HepG2 (cell line): ENCODE results near the gene SLC43A1. TPM values are rescaled to one million over a fixed set of nuclear protein-coding genes. Genes with fewer than 3 reads are reported as not detected.

Experiments used
- CREBL2 ChIP-seq: sonication (generic); formaldehyde crosslinking; IDR thresholded peaks from 2 replicates; pipeline ENCODE4 v1.8.1; 2023; ENCODE audit warnings: missing genetic modification reagents, mild to moderate bottlenecking, borderline replicate concordance
- DMAP1 ChIP-seq: IDR thresholded peaks from 2 replicates; pipeline ENCODE4 v1.6.1; 2016
- FOXK1 ChIP-seq: sonication (generic); formaldehyde crosslinking; IDR thresholded peaks from 2 replicates; pipeline ENCODE4 v1.4.0; 2020; ENCODE audit warnings: low read depth, missing genetic modification reagents, borderline replicate concordance
- GABPB1 ChIP-seq: IDR thresholded peaks from 2 replicates; pipeline ENCODE4 v1.6.1; 2016; ENCODE audit warnings: mild to moderate bottlenecking, missing genetic modification reagents, moderate library complexity, missing compliant biosample characterization
- HNF4G ChIP-seq, 2 experiments: sonication (generic) in 1 of 2; formaldehyde crosslinking in 1 of 2; IDR thresholded peaks; 2 replicates each; pipeline versions ENCODE4 v1.4.0 to v1.6.1; 2011 to 2020; ENCODE audit warnings: borderline replicate concordance in 2 of 2, low read depth in 2 of 2, mild to moderate bottlenecking in 2 of 2, low read length in 1 of 2, missing genetic modification reagents in 1 of 2, moderate library complexity in 1 of 2
- HOXA3 ChIP-seq: sonication (generic); formaldehyde crosslinking; IDR thresholded peaks from 2 replicates; pipeline ENCODE4 v1.5.0; 2020; ENCODE audit warnings: missing genetic modification reagents
- MED1 ChIP-seq: sonication (generic); formaldehyde crosslinking; IDR thresholded peaks from 2 replicates; pipeline ENCODE4 v1.4.0; 2020; ENCODE audit warnings: missing genetic modification reagents
- NAIF1 ChIP-seq: sonication (generic); formaldehyde crosslinking; IDR thresholded peaks from 2 replicates; pipeline ENCODE4 v1.5.0; 2020; ENCODE audit warnings: mild to moderate bottlenecking, missing genetic modification reagents, borderline replicate concordance
- PITX1 ChIP-seq: sonication (generic); formaldehyde crosslinking; IDR thresholded peaks from 2 replicates; pipeline ENCODE4 v1.5.1; 2020; ENCODE audit warnings: mild to moderate bottlenecking, missing genetic modification reagents
- POLR2G ChIP-seq: fragments of 200-400 bp; formaldehyde crosslinking; IDR thresholded peaks from 2 replicates; pipeline ENCODE4 v1.6.1; 2018; ENCODE audit warnings: mild to moderate bottlenecking, low read depth, low read length, moderate library complexity
- RCOR2 ChIP-seq: IDR thresholded peaks from 2 replicates; pipeline ENCODE4 v1.6.1; 2016; ENCODE audit warnings: missing biosample characterization, missing genetic modification reagents
- SMC3 ChIP-seq: IDR thresholded peaks from 2 replicates; pipeline ENCODE4 v1.6.1; 2011; ENCODE audit warnings: low read length, improper control_type of control experiment
- SPEN ChIP-seq: sonication (generic); formaldehyde crosslinking; IDR thresholded peaks from 2 replicates; pipeline ENCODE4 v1.5.1; 2020; ENCODE audit warnings: low read depth, mild to moderate bottlenecking, missing genetic modification reagents
- XRCC5 ChIP-seq: fragments of 200-400 bp; formaldehyde crosslinking; optimal IDR thresholded peaks from 2 replicates; pipeline ENCODE3; 2017; ENCODE audit warnings: mild to moderate bottlenecking, low read length
- YY1 ChIP-seq: IDR thresholded peaks from 2 replicates; pipeline ENCODE4 v1.6.1; 2011; ENCODE audit warnings: low read length, low read depth, moderate library complexity, mild to moderate bottlenecking; ENCODE audit not compliant: insufficient read depth, insufficient replicate concordance
- ZFX ChIP-seq: sonication (generic); formaldehyde crosslinking; IDR thresholded peaks from 2 replicates; pipeline ENCODE4 v1.4.0; 2020; ENCODE audit warnings: mild to moderate bottlenecking, low read depth, missing genetic modification reagents, moderate library complexity
- ZFY ChIP-seq: sonication (generic); formaldehyde crosslinking; IDR thresholded peaks from 2 replicates; pipeline ENCODE4 v1.4.0; 2020; ENCODE audit warnings: missing genetic modification reagents
- ZNF251 ChIP-seq: sonication (generic); formaldehyde crosslinking; IDR thresholded peaks from 2 replicates; pipeline ENCODE4 v1.9.0; 2021; ENCODE audit warnings: mild to moderate bottlenecking, missing genetic modification reagents
- ZNF639 ChIP-seq: conservative IDR thresholded peaks from 2 replicates; pipeline ENCODE4 v1.6.1; 2018; ENCODE audit warnings: missing genetic modification reagents
- ZNF768 ChIP-seq: sonication (generic); formaldehyde crosslinking; IDR thresholded peaks from 2 replicates; pipeline ENCODE4 v1.4.0; 2020; ENCODE audit warnings: missing genetic modification reagents
- ZNF780A ChIP-seq: sonication (generic); formaldehyde crosslinking; IDR thresholded peaks from 2 replicates; pipeline ENCODE4 v1.8.0; 2022; ENCODE audit warnings: mild to moderate bottlenecking, missing genetic modification reagents, moderate library complexity
- polyA plus RNA-seq, 8 experiments: library from polyadenylated mRNA; depleted of rRNA in 3 of 8; stranded (reverse) in 7 of 8; unstranded in 1 of 8; fragments of >200 nt; fragmentation: Illumina TruSeq in 4 of 8; extraction: Trizol in 4 of 8; gene quantifications; 2 replicates each; pipeline versions ENCODE4 v1.2.1 to v1.2.3, GENCODE V29; 2011 to 2016; ENCODE audit warnings: low read depth in 4 of 8, missing spikeins in 1 of 8, mixed read lengths in 1 of 8; ENCODE audit not compliant: insufficient read depth in 1 of 8
- total RNA-seq, 5 experiments: library from RNA; depleted of rRNA; stranded (reverse); fragments of >200 nt; fragmentation: Illumina TruSeq; extraction: Trizol; gene quantifications; 2 replicates each; pipeline ENCODE4 v1.2.3, GENCODE V29; 2016; ENCODE audit warnings: low read depth in 1 of 5
- TF ChIP-seq, protein P1 (sequence below): IDR thresholded peaks from 2 replicates; pipeline ENCODE4 v1.4.0; 2020; ENCODE audit warnings: mild to moderate bottlenecking, missing genetic modification reagents

Gene SLC43A1
- total and polyA plus RNA-seq, 2 of the 13 experiments (the other 11 are each of a cell fraction or from before 2014, with no cell fraction given), result 72.3 to 87.6 TPM

DNA sequence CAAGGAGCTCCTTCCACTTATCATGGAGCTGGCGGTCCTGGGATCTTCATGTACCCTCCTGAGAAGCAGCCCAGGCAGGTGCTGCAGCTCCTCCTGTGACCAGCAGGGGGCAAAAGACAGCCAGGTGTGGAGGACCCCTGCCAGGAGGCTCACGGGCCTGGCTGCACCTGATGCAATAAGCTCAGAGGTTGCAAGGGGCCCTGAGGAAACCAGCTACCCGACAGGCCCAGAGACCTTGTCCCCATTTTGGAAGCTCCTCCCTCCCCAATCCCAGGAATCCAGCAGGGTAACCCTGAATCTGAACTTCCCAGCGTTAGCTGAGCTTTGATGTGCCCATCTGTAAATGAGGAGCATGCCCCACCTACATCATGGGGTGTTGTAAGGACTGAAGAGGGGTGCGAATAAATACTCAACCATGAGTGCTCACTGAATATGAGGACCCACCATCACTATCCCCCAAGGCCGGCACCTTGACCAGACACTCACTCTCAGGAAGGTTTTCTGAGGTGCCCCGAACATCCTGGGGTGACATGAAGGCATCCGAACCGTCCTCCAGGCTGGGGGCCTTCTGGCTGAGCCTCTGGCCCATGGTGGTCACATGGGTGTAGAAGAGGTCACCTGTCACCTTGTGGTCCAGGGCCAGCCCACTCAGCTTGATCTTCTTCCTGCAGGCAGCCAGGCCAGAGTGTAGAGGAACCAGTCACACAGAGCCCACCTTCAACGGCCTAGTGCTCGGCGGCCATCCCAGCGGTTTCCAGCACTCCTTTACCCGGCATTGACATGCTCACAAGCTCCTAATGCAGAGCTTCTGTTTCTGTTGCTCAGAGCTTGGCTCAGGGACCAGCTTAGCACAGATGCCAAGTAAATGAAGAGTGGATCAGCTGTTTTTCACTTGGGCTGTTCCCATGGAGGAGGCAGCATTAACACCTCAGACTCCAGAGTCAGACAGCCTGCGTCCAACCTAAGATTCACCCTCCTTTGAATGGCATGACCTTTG, 21.7 kb downstream of the SLC43A1 start (continued):
- peak; percentile 79 for TF ChIP-seq MED1 (CRISPR knock-in tag)
- no peak for TF ChIP-seq RCOR2 (CRISPR knock-in tag)
- TF ChIP-seq FOXK1, result peak; percentile 24; the same call in 1 of the 2 replicates
- TF ChIP-seq SPEN, result peak; percentile 53; the same call in 1 of the 2 replicates
- peak; percentile 54 for TF ChIP-seq GABPB1
- TF ChIP-seq ZNF251, result no peak
- peak; percentile 59 for TF ChIP-seq ZFY (CRISPR knock-in tag)
- TF ChIP-seq, protein P1, sequence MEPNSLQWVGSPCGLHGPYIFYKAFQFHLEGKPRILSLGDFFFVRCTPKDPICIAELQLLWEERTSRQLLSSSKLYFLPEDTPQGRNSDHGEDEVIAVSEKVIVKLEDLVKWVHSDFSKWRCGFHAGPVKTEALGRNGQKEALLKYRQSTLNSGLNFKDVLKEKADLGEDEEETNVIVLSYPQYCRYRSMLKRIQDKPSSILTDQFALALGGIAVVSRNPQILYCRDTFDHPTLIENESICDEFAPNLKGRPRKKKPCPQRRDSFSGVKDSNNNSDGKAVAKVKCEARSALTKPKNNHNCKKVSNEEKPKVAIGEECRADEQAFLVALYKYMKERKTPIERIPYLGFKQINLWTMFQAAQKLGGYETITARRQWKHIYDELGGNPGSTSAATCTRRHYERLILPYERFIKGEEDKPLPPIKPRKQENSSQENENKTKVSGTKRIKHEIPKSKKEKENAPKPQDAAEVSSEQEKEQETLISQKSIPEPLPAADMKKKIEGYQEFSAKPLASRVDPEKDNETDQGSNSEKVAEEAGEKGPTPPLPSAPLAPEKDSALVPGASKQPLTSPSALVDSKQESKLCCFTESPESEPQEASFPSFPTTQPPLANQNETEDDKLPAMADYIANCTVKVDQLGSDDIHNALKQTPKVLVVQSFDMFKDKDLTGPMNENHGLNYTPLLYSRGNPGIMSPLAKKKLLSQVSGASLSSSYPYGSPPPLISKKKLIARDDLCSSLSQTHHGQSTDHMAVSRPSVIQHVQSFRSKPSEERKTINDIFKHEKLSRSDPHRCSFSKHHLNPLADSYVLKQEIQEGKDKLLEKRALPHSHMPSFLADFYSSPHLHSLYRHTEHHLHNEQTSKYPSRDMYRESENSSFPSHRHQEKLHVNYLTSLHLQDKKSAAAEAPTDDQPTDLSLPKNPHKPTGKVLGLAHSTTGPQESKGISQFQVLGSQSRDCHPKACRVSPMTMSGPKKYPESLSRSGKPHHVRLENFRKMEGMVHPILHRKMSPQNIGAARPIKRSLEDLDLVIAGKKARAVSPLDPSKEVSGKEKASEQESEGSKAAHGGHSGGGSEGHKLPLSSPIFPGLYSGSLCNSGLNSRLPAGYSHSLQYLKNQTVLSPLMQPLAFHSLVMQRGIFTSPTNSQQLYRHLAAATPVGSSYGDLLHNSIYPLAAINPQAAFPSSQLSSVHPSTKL (CRISPR knock-in tag), result peak; percentile 32; the same call in 1 of the 2 replicates
- 0 out of 2 replicates have a peak, but pooled peaks have one; percentile 43 for TF ChIP-seq CREBL2 (CRISPR knock-in tag)
- TF ChIP-seq ZFX (CRISPR knock-in tag), result peak; percentile 58; the same call in 1 of the 2 replicates
- TF ChIP-seq NAIF1 (CRISPR knock-in tag), result no peak
- TF ChIP-seq POLR2G, result peak; percentile 42; the same call in 1 of the 2 replicates
- peak; percentile 19; the same call in 1 of the 2 replicates for TF ChIP-seq PITX1 (CRISPR knock-in tag)
- 0 out of 2 replicates have a peak, but pooled peaks have one; percentile 19 for TF ChIP-seq ZNF639 (CRISPR knock-in tag)
- peak; percentile 61; the same call in 1 of the 2 replicates for TF ChIP-seq ZNF768 (CRISPR knock-in tag)
- 0 out of 2 replicates have a peak, but pooled peaks have one; percentile 35 for TF ChIP-seq ZNF780A (CRISPR knock-in tag)
- peak; percentile 86 for TF ChIP-seq XRCC5
- peak; percentile 52 for TF ChIP-seq YY1
- peak; percentile 86 for TF ChIP-seq DMAP1 (CRISPR knock-in tag)
- peak; percentile 85 for TF ChIP-seq SMC3
- TF ChIP-seq HOXA3, result peak; percentile 56; the same call in 1 of the 2 replicates
- TF ChIP-seq HNF4G (IDR thresholded peaks at IDR 0.05; ENCODE audit: borderline replicate concordance, low read depth, low read length), result peak; percentile 71
- TF ChIP-seq HNF4G (CRISPR knock-in tag; IDR thresholded peaks at IDR 0.05; ENCODE audit: borderline replicate concordance, low read depth), result 0 out of 2 replicates have a peak, but pooled peaks have one; percentile 42
